Measurements from ENCODE around the gene TANC1.

Gene TANC1

GRCh38 chr2:158963071-158963470 lies 5.4 kb upstream of the TANC1 start:
- no peak for FAIRE-seq

- no peak for FAIRE-seq
Measured at GRCh38 chr2:158965107-158965506, 3.3 kb upstream of the TANC1 start.

GRCh38 chr2:158965641-158966040 lies 2.8 kb upstream of the TANC1 start:
- no peak for FAIRE-seq

GRCh38 chr2:158966312-158966711 lies 2.1 kb upstream of the TANC1 start:
- FAIRE-seq, result no peak

- peak; percentile 36 for FAIRE-seq
Measured at GRCh38 chr2:158967114-158967730, 1.2 kb upstream of the TANC1 start.

- FAIRE-seq, result no peak
Measured at GRCh38 chr2:158967731-158968395, 577 bp upstream of the TANC1 start.

GRCh38 chr2:158969162-158969714 lies 798 bp downstream of the TANC1 start:
- FAIRE-seq, result no peak

- no peak for FAIRE-seq
Measured at GRCh38 chr2:158969715-158970240, 1.3 kb downstream of the TANC1 start.

GRCh38 chr2:158970241-158970751 lies 1.9 kb downstream of the TANC1 start:
- no peak for FAIRE-seq

- FAIRE-seq, result no peak
Measured at GRCh38 chr2:158973116-158973956, 4.9 kb downstream of the TANC1 start.

GRCh38 chr2:158975271-158975921 lies 7.0 kb downstream of the TANC1 start:
- FAIRE-seq, result no peak

- no peak for FAIRE-seq
Measured at GRCh38 chr2:158979772-158980171, 11.3 kb downstream of the TANC1 start.

GRCh38 chr2:158984604-158985135 lies 16.2 kb downstream of the TANC1 start:
- no peak for FAIRE-seq

- no peak for FAIRE-seq
Measured at GRCh38 chr2:158988501-158988900, 20.1 kb downstream of the TANC1 start.

- no peak for FAIRE-seq
Measured at GRCh38 chr2:158989165-158989564, 20.7 kb downstream of the TANC1 start.

GRCh38 chr2:158990397-158991214 lies 22.2 kb downstream of the TANC1 start:
- no peak for FAIRE-seq

GRCh38 chr2:158993030-158993429 lies 24.6 kb downstream of the TANC1 start:
- FAIRE-seq, result no peak

GRCh38 chr2:158993721-158994587 lies 25.5 kb downstream of the TANC1 start:
- no peak for FAIRE-seq

GRCh38 chr2:158994920-158995676 lies 26.7 kb downstream of the TANC1 start:
- FAIRE-seq, result no peak

GRCh38 chr2:158995677-158996049 lies 27.2 kb downstream of the TANC1 start:
- no peak for FAIRE-seq
